Endothelial cell of hepatic sinusoid (primary cell): ENCODE results near the gene FAM118A.
"Not testable (repeated sequence)": the region's sequence is repeated elsewhere in the genome, so short reads cannot be mapped to it uniquely, and the experiment has no call there.

ENCODE experiments used
- in situ Hi-C: cut with HindIII; loops from 2 replicates; pipeline ENCODE4 v1.10.0; 2017; ENCODE audit warnings: low sequenced_read_pairs

FAM118A gene

DNA sequence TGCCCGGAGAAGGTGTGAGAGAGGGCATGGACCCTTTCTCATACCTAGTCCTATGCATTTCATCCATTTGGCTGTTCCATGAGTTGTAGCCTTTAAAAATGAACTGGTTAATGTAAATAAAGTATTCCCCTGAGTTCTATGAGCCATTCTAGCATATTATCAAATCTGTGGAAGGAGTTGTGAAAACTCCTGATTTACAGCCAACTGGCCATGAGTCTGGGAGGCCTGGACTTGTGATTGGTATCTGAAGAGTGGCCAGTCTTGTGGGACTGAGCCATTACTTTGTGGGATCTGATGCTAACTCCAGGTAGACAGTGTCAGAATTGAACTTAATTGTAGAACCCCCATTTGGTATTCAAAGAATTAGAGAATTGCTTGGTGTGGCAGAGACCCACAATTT lies 48.4 kb downstream of the FAM118A start:
- in situ Hi-C loops, result loop anchor here (5.0 kb wide), 1 partner anchor 49 kb away; no protein-coding TSS in a partner anchor

DNA sequence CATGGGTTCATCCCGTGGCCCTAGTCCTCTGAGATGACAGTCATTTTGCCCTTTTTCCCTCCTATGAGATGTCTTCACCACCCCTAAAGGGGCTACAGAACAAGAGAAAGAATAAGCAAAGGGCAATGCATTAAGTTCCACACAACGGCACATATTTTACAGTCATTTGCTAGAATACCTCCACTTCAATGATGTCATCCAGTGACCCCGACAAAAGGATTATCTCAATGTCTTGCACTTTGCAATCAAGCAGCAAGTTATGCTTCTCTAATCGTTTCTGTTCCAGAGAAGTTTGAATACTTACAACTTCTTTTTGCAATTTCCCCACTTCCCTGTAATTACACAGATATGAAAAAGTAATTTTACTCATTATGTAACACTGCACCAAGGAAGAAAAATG lies 49.9 kb downstream of the FAM118A start:
- in situ Hi-C loops, result loop anchor here (5.0 kb wide), 1 partner anchor 48 kb away; no protein-coding TSS in a partner anchor

DNA sequence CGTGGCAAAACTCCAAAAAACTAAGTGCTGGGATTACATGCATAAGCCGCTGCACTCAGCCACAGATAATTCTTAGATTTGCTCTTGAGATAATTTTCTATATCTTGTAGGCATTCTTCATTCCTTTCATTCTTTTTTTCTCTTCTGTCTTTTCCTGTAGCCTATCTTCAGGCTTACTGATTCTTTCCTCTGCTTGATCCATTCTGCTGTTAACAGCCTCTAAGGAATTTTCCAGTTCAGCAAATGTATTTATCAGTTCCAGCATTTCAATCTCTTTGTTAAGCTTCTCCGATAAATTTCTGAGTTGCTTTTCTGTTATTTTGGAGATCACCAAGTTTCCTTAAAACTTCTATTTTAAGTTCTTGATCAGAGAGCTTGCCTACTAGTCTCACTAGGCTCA lies 57.0 kb downstream of the FAM118A start:
- in situ Hi-C loops, result no loop called here

DNA sequence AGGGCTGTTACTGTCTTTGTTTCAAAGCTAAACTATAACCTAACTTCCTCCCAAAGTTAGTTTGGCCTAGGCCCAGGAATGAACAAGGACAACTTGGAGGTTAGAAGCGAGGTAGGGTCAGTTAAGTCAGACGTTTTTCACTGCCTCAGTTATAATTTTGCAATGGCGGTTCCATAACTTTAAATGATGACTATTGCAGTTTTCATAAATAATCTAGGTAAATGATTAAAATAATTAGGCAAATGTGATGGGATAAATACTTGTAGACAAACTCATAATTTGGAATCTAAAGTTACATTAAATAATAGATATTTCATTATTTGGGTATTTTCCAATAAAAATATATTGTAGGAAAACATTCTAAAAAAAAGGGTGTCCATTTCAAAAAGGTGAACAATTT lies 63.9 kb downstream of the FAM118A start:
- in situ Hi-C loops, result not testable (repeated sequence)

DNA sequence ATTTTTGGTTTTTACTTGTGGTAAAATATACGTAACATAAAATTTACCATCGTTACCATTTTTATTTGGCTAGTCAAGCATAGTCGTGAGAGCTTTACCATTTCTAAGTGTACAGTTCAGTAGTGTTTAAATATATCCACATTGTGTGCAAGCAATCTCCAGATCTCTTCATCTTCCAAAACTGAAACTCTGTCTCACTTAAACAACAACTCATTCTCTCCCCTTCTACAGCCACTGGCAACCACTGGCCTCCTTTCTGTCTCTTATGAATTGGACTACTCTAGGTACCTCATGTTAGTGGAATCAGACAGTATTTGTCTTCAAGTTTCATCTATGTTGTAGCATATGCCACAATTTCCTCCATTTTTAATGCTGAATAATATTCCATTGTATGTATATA lies 66.3 kb downstream of the FAM118A start:
- in situ Hi-C loops, result no loop called here

DNA sequence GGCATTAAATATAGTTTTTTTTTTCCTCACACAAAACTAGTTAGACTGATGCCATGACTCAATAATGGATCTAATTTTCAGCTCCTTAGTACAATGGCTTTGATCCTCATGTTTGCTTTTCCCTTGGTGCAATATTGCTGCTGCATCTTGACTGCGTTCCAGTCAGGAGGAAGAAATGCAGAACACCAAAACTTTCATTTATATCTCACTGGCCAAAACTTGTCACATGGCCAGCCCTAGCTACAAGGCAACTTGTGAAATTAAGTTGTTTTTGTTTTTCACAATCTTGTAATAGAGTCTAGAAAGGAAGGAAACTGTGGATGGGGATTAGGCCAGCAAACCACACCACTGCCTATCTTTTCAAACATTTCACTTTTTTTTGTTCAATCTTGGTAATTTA lies 67.0 kb downstream of the FAM118A start:
- in situ Hi-C loops, result no loop called here

DNA sequence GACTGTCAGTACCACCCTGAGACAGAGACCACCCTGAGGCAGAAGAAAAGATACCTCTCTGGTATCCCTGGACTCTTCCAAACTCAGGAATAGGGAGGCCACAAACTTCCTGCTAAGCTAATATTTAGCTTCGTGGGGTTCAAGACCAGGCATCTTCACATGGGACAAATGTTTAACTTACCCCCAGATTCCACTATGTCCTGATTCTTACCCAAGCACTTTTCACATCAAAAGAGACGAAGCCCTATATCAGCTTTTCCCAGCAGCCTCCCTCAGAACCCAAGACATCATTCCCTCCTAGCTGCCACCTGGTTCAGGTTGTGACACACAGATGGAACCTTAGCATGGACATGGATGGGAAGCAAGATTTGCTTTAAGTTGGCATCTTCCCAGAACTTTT lies 71.6 kb downstream of the FAM118A start:
- in situ Hi-C loops, result no loop called here

DNA sequence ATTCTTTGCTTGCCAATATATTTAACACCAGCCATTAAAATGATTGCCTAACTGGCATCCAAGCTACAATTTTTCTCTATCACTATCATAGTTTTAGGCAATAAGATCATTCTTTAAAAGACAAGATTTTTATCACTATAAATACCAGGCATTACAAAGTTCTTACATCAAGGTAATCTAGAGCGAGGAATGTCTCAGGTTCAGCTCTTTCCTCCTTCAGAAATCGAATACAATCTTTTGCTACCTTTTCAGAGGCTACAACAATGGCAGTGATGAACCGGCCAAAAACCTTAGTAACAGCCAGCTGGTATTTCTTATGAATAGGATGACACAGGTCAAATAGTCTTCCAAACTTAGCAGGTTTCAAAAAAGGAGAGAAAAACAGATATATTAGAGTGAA lies 79.8 kb downstream of the FAM118A start:
- in situ Hi-C loops, result no loop called here
